ENCODE data around the gene LTO1. TPM values are rescaled to one million over a fixed set of nuclear protein-coding genes. Genes with fewer than 3 reads are reported as not detected.

LTO1 gene
- total RNA-seq, 1 donor from 2014 or later: 21.4 TPM

DNA sequence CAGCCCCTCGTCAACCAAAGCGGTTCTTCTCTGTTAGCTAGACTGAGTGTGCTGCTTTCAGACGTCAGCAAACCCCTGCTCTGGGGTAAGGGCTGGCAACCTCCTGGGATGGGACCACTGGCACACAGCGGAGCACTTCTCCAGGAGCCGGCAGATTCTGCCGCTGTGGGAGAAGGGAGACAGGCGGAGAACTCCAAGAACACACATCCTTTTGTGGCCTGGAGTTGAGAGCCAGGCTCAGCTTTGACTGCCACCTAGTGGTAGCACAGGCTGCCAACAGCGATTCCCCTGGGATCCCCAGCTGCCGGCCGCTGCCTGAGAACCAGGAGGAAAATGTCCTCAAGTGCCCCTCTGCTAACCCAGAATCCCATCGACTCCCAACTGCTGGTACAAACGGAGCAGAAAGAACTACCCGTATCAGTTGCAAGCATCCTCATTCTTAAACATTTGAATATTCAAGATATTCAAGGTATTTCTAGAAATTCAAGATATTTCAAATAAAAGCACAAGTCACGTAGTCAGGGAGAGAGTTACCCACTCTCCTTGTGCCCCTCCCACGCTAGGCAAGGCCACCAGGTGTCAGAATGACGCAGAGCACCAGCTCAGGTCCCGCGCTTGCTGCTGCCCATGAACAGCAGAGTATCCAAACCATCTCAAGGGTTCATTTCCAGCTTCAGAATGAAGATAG lies 4.9 kb downstream of the LTO1 start:
- H3K27ac Mint-ChIP-seq (ENCODE audit: unreplicated experiment): peak overlapping the region; percentile 50
- H3K4me3 Mint-ChIP-seq (ENCODE audit: unreplicated experiment): no peak overlapping the region
- TF ChIP-seq, protein P1, sequence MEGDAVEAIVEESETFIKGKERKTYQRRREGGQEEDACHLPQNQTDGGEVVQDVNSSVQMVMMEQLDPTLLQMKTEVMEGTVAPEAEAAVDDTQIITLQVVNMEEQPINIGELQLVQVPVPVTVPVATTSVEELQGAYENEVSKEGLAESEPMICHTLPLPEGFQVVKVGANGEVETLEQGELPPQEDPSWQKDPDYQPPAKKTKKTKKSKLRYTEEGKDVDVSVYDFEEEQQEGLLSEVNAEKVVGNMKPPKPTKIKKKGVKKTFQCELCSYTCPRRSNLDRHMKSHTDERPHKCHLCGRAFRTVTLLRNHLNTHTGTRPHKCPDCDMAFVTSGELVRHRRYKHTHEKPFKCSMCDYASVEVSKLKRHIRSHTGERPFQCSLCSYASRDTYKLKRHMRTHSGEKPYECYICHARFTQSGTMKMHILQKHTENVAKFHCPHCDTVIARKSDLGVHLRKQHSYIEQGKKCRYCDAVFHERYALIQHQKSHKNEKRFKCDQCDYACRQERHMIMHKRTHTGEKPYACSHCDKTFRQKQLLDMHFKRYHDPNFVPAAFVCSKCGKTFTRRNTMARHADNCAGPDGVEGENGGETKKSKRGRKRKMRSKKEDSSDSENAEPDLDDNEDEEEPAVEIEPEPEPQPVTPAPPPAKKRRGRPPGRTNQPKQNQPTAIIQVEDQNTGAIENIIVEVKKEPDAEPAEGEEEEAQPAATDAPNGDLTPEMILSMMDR (IDR thresholded peaks at IDR 0.05): peak; percentile 97
- DNase-seq (ENCODE audit: extremely low spot score, unreplicated experiment): peak; percentile 95
- H3K27me3 Mint-ChIP-seq (ENCODE audit: unreplicated experiment): no peaks in the 10 kb centered on the region
- peaks cover 25% of the 10 kb centered on the region for H3K36me3 Mint-ChIP-seq (ENCODE audit: unreplicated experiment)
- H3K4me1 Mint-ChIP-seq (ENCODE audit: unreplicated experiment): peaks cover 26% of the 10 kb centered on the region
- no peaks in the 10 kb centered on the region for H3K9me3 Mint-ChIP-seq (ENCODE audit: unreplicated experiment)

GRCh38 chr11:69669486-69669885 lies 5.7 kb downstream of the LTO1 start:
- Mint-ChIP-seq H3K4me3 (ENCODE audit: unreplicated experiment) (no peak overlapping the region), H3K27ac (ENCODE audit: unreplicated experiment) (no peak overlapping the region), H3K27me3 (ENCODE audit: unreplicated experiment) (no peaks in the 10 kb centered on the region), H3K9me3 (ENCODE audit: unreplicated experiment) (no peaks in the 10 kb centered on the region), H3K36me3 (ENCODE audit: unreplicated experiment) (peaks cover 26% of the 10 kb centered on the region), H3K4me1 (ENCODE audit: unreplicated experiment) (peaks cover 21% of the 10 kb centered on the region)
- TF ChIP-seq, protein P1 (IDR thresholded peaks at IDR 0.05): no peak
- DNase-seq (ENCODE audit: extremely low spot score, unreplicated experiment): no peak

GRCh38 chr11:69667619-69668604 lies 7.2 kb downstream of the LTO1 start:
- Mint-ChIP-seq H3K27me3 (ENCODE audit: unreplicated experiment) (no peaks in the 10 kb centered on the region), H3K4me3 (ENCODE audit: unreplicated experiment) (no peak overlapping the region), H3K27ac (ENCODE audit: unreplicated experiment) (no peak overlapping the region), H3K9me3 (ENCODE audit: unreplicated experiment) (no peaks in the 10 kb centered on the region), H3K4me1 (ENCODE audit: unreplicated experiment) (peaks cover 11% of the 10 kb centered on the region), H3K36me3 (ENCODE audit: unreplicated experiment) (peaks cover 30% of the 10 kb centered on the region)
- TF ChIP-seq, protein P1 (IDR thresholded peaks at IDR 0.05): no peak
- DNase-seq (ENCODE audit: extremely low spot score, unreplicated experiment): no peak

DNA sequence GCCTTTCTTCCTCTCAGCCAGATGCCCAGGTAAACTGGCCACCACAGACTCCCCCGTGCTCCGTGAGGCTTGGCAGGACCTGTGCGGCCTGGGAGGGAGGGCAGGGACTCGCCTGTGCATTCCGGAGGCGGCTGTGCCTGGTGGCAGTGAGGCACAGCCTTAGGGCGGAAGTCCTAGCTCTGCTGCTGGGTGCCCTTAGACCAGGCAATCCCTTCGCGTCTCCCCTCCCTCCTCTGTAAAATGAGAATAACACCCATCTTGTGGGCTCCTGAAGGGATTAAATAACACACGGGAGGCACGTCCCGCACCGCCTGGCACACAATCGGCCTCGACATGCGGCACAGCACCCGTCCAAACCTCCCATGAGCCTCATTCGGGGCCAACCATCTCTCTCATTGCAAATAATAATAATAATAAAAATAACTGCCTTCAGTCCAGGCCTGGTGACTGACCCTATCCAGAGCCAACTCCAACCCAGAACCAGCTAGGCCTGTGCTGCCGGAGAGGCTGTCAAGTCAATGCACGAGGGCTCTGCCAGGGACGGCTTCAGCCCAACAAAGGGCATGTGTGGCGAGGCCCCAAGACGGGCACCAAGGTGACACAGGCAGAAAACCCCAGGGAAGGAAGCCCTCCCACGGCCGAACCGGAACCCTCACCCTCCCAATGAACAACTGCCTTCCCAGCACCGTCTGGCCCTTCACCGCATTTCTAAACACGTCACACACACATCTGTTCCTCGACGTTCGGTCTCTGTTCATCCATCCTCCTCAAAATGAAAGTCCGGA lies 8.2 kb downstream of the LTO1 start:
- Mint-ChIP-seq H3K27me3 (ENCODE audit: unreplicated experiment) (no peaks in the 10 kb centered on the region), H3K27ac (ENCODE audit: unreplicated experiment) (no peak overlapping the region), H3K9me3 (ENCODE audit: unreplicated experiment) (no peaks in the 10 kb centered on the region), H3K4me1 (ENCODE audit: unreplicated experiment) (peaks cover 10% of the 10 kb centered on the region), H3K4me3 (ENCODE audit: unreplicated experiment) (no peak overlapping the region), H3K36me3 (ENCODE audit: unreplicated experiment) (peaks cover 30% of the 10 kb centered on the region)
- TF ChIP-seq, protein P1 (IDR thresholded peaks at IDR 0.05): no peak
- DNase-seq (ENCODE audit: extremely low spot score, unreplicated experiment): no peak
